H1 (cell line): Measurements from ENCODE around the gene NKAIN1. TPM values are rescaled to one million over a fixed set of nuclear protein-coding genes. Genes with fewer than 3 reads are reported as not detected.

Source experiments
- ASH2L ChIP-seq: fragments of 200-600, 300-600 bp; sonication (generic); IDR thresholded peaks from one replicate; pipeline ENCODE4 v1.7.1; 2017; ENCODE audit warnings: low read length
- CHD7 ChIP-seq: fragments of 300-600 bp; sonication (generic); IDR thresholded peaks from 2 replicates; pipeline ENCODE4 v1.7.1; 2012; ENCODE audit warnings: low read length, moderate library complexity, mild to moderate bottlenecking, inconsistent platforms; ENCODE audit not compliant: insufficient replicate concordance
- CTBP2 ChIP-seq: IDR thresholded peaks from 2 replicates; pipeline ENCODE4 v1.7.0; 2011; ENCODE audit warnings: borderline replicate concordance, mild to moderate bottlenecking, moderate library complexity, mixed read lengths, low read length; ENCODE audit not compliant: insufficient read depth, insufficient read length
- E2F6 ChIP-seq: IDR thresholded peaks from 2 replicates; pipeline ENCODE4 v1.6.1; 2012; ENCODE audit warnings: inconsistent platforms
- FOSL1 ChIP-seq: IDR thresholded peaks from 2 replicates; pipeline ENCODE4 v1.6.1; 2011; ENCODE audit warnings: mild to moderate bottlenecking, low read depth, low read length, moderate library complexity; ENCODE audit not compliant: insufficient read depth
- GABPA ChIP-seq: IDR thresholded peaks from 2 replicates; pipeline ENCODE4 v1.6.1; 2011; ENCODE audit warnings: mild to moderate bottlenecking, low read length, moderate library complexity, borderline replicate concordance; ENCODE audit not compliant: insufficient read depth
- SIX5 ChIP-seq: IDR thresholded peaks from 2 replicates; pipeline ENCODE4 v1.6.1; 2011; ENCODE audit warnings: mild to moderate bottlenecking, low read depth, low read length
- TAF7 ChIP-seq: optimal IDR thresholded peaks from 2 replicates; pipeline ENCODE3; 2011; ENCODE audit warnings: low read depth, mild to moderate bottlenecking, inconsistent platforms, low read length, moderate library complexity, borderline replicate concordance
- TBP ChIP-seq: IDR thresholded peaks from 2 replicates; pipeline ENCODE4 v1.6.1; 2011; ENCODE audit warnings: low read depth, low read length, improper control_type of control experiment
- YY1 ChIP-seq: IDR thresholded peaks from 2 replicates; pipeline ENCODE4 v1.6.1; 2011; ENCODE audit warnings: low read depth, mild to moderate bottlenecking, low read length
- ZNF274 ChIP-seq: IDR thresholded peaks from 2 replicates; pipeline ENCODE4 v1.7.0; 2012; ENCODE audit warnings: low read length, borderline replicate concordance; ENCODE audit errors: extremely low read depth
- polyA plus RNA-seq, 7 experiments: library from polyadenylated mRNA; depleted of rRNA in 3 of 7; stranded (reverse) in 5 of 7; unstranded in 2 of 7; fragments of >200 nt in 5 of 7; fragments of 200-250 nt in 2 of 7; gene quantifications; 1 replicate in 5 of 7; 2 replicates in 1 of 7; 4 replicates in 1 of 7; pipeline versions ENCODE4 v1.2.1 to v1.2.3, GENCODE V29; 2011 to 2013; ENCODE audit warnings: missing spikeins in 2 of 7, mixed read lengths in 2 of 7
- total RNA-seq: library from RNA; stranded (reverse); fragmentation: NEBNext Ultra II Directional; extraction: Animal tissue kit (Norgen Biotek cat#: 25700); gene quantifications from 2 replicates; pipeline ENCODE4 v1.2.1, GENCODE V29; 2021

The NKAIN1 gene
- total and polyA plus RNA-seq, 2 of the 8 experiments (the other 6 are each of a cell fraction or from before 2014, with no cell fraction given), result 59.3 to 66.9 TPM

DNA sequence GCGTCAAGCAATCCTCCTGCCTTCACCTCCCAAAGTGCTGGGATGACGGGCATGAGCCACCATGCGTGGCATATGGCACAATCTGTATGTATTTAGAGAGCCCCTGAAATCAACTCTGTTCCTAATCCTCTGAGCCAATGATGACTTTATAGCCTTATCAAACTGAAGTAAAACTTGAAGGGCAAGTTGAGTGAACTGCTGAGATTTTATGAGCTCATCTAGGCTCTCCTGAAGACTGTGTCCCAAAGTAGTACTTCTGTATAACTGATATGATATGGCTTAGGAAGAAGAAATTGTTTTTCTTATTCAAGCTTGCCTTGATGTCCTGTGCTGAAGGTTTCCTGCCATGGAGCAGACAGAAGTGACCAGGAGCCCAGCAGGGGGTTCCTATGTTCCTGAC is 23.7 kb upstream of the NKAIN1 start (continued):
- no peak for TF ChIP-seq CHD7
- TF ChIP-seq GABPA, result no peak
- TF ChIP-seq SIX5, result no peak
- TF ChIP-seq TBP, result no peak
- no peak for TF ChIP-seq FOSL1
- no peak for TF ChIP-seq E2F6
- TF ChIP-seq CTBP2, result no peak
- no peak for TF ChIP-seq YY1
- no peak for TF ChIP-seq ASH2L
- TF ChIP-seq TAF7, result no peak
- TF ChIP-seq ZNF274, result no peak
